HEK293 (cell line): ENCODE measurements around the gene CDH11.

Experiments
- CTCF ChIA-PET: fragments of 350-600 bp; formaldehyde crosslinking; extraction: SDS; loops from one replicate; lab custom pipeline; 2021; ENCODE audit warnings: antibody characterized with exemption; lab: Yijun Ruan, JAX
- POLR2A ChIA-PET: fragments of 300-600 bp; formaldehyde crosslinking; extraction: SDS; loops from one replicate; lab custom pipeline; 2020; ENCODE audit warnings: antibody characterized with exemption, inconsistent platforms; lab: Yijun Ruan, JAX
- H3K27ac ChIP-seq: fragments of 200-500 bp; sonication (Bioruptor generic); 2 replicates; pipeline ENCODE4 v1.5.1; 2014; ENCODE audit warnings: low read depth, low read length, control low read depth, inconsistent platforms; ENCODE audit errors: extremely low read depth
- H3K36me3 ChIP-seq, 2 experiments: fragments of 200-500 bp in 1 of 2; sonication (Bioruptor generic) in 1 of 2; 1 replicate in 1 of 2; 2 replicates in 1 of 2; pipeline ENCODE4 v1.5.1; 2014 to 2017; ENCODE audit warnings: inconsistent platforms in 2 of 2, low read length in 2 of 2; ENCODE audit not compliant: control insufficient read depth in 2 of 2, insufficient read depth in 1 of 2
- H3K4me1 ChIP-seq: fragments of 200-500 bp; sonication (Bioruptor generic); 2 replicates; pipeline ENCODE4 v1.5.1; 2014; ENCODE audit warnings: mild to moderate bottlenecking, low read length, inconsistent platforms; ENCODE audit not compliant: control insufficient read depth, insufficient read depth
- H3K4me3 ChIP-seq: 2 replicates; pipeline ENCODE4 v1.5.1; 2011; ENCODE audit warnings: low read depth, mild to moderate bottlenecking, control low read depth, low read length, moderate library complexity
- H3K9me3 ChIP-seq: fragments of 200-500 bp; sonication (Bioruptor generic); 2 replicates; pipeline ENCODE4 v1.5.1; 2014; ENCODE audit warnings: low read depth, low read length, inconsistent platforms; ENCODE audit not compliant: control insufficient read depth, insufficient read depth
- GFI1B ChIP-seq: fragments of 450-650 bp; formaldehyde crosslinking; IDR thresholded peaks from 2 replicates; pipeline ENCODE4 v1.5.1; 2016; ENCODE audit warnings: missing biosample characterization, missing genetic modification characterization
- GLIS1 ChIP-seq: fragments of 450-650 bp; formaldehyde crosslinking; IDR thresholded peaks from 2 replicates; pipeline ENCODE4 v1.5.1; 2016; ENCODE audit warnings: missing biosample characterization, missing genetic modification characterization
- HIC1 ChIP-seq: fragments of 450-650 bp; formaldehyde crosslinking; IDR thresholded peaks from 2 replicates; pipeline ENCODE4 v1.5.1; 2016; ENCODE audit warnings: missing biosample characterization, missing genetic modification characterization
- KLF1 ChIP-seq: fragments of 450-650 bp; formaldehyde crosslinking; IDR thresholded peaks from 2 replicates; pipeline ENCODE4 v1.5.1; 2016; ENCODE audit warnings: missing biosample characterization, missing genetic modification characterization
- MEIS1 ChIP-seq: sonication (generic); formaldehyde crosslinking; IDR thresholded peaks from 2 replicates; pipeline ENCODE4 v1.8.1; 2022; ENCODE audit warnings: missing genetic modification reagents, mild to moderate bottlenecking, borderline replicate concordance
- MZF1 ChIP-seq: fragments of 450-650 bp; formaldehyde crosslinking; IDR thresholded peaks from 2 replicates; pipeline ENCODE4 v1.5.1; 2017; ENCODE audit warnings: missing biosample characterization, missing genetic modification characterization, borderline replicate concordance
- SCRT2 ChIP-seq: fragments of 450-650 bp; formaldehyde crosslinking; IDR thresholded peaks from 2 replicates; pipeline ENCODE4 v1.5.1; 2016; ENCODE audit warnings: missing biosample characterization, missing genetic modification characterization
- ZNF16 ChIP-seq: fragments of 450-650 bp; formaldehyde crosslinking; IDR thresholded peaks from 2 replicates; pipeline ENCODE4 v1.5.1; 2016; ENCODE audit warnings: low read depth, missing biosample characterization, missing genetic modification characterization
- ZNF223 ChIP-seq: fragments of 450-650 bp; formaldehyde crosslinking; IDR thresholded peaks from 2 replicates; pipeline ENCODE4 v1.5.1; 2016; ENCODE audit warnings: missing biosample characterization, missing genetic modification characterization
- ZNF274 ChIP-seq, 2 experiments: fragments of 200-500 bp in 1 of 2; fragments of 450-650 bp in 1 of 2; sonication (Bioruptor generic) in 1 of 2; formaldehyde crosslinking in 1 of 2; IDR thresholded peaks; 2 replicates each; pipeline versions ENCODE4 v1.5.1 to v1.6.1; 2014 to 2016; ENCODE audit warnings: borderline replicate concordance in 1 of 2, inconsistent platforms in 1 of 2, low read length in 1 of 2, missing biosample characterization in 1 of 2, missing genetic modification characterization in 1 of 2
- ZNF311 ChIP-seq: fragments of 450-650 bp; formaldehyde crosslinking; IDR thresholded peaks from 2 replicates; pipeline ENCODE4 v1.5.1; 2017; ENCODE audit warnings: missing biosample characterization, missing genetic modification characterization, borderline replicate concordance
- ZNF433 ChIP-seq: fragments of 450-650 bp; formaldehyde crosslinking; IDR thresholded peaks from 2 replicates; pipeline ENCODE4 v1.5.1; 2016; ENCODE audit warnings: missing biosample characterization, missing genetic modification characterization, low read depth
- ZNF473 ChIP-seq: fragments of 450-650 bp; formaldehyde crosslinking; IDR thresholded peaks from 2 replicates; pipeline ENCODE4 v1.5.1; 2017; ENCODE audit warnings: missing biosample characterization, missing genetic modification characterization
- ZNF544 ChIP-seq: fragments of 450-650 bp; formaldehyde crosslinking; IDR thresholded peaks from 2 replicates; pipeline ENCODE4 v1.5.0; 2017; ENCODE audit warnings: missing biosample characterization, missing genetic modification characterization
- ZNF558 ChIP-seq: fragments of 450-650 bp; formaldehyde crosslinking; IDR thresholded peaks from 2 replicates; pipeline ENCODE4 v1.5.1; 2016; ENCODE audit warnings: missing biosample characterization, missing genetic modification characterization
- ZNF571 ChIP-seq: fragments of 450-650 bp; formaldehyde crosslinking; IDR thresholded peaks from 2 replicates; pipeline ENCODE4 v1.5.0; 2017; ENCODE audit warnings: missing biosample characterization, missing genetic modification characterization
- ZNF600 ChIP-seq: fragments of 450-650 bp; formaldehyde crosslinking; IDR thresholded peaks from 2 replicates; pipeline ENCODE4 v1.5.1; 2016; ENCODE audit warnings: missing biosample characterization, missing genetic modification characterization
- ZNF639 ChIP-seq: fragments of 450-650 bp; formaldehyde crosslinking; IDR thresholded peaks from 2 replicates; pipeline ENCODE4 v1.5.1; 2016; ENCODE audit warnings: missing biosample characterization, missing genetic modification characterization
- ZNF654 ChIP-seq: fragments of 450-650 bp; formaldehyde crosslinking; IDR thresholded peaks from 2 replicates; pipeline ENCODE4 v1.5.1; 2016; ENCODE audit warnings: low read depth, missing biosample characterization, missing genetic modification characterization
- ZNF660 ChIP-seq: fragments of 450-650 bp; IDR thresholded peaks from 2 replicates; pipeline ENCODE4 v1.5.1; 2018; ENCODE audit warnings: missing biosample characterization, mild to moderate bottlenecking, missing genetic modification characterization
- ZNF747 ChIP-seq: fragments of 450-650 bp; formaldehyde crosslinking; IDR thresholded peaks from 2 replicates; pipeline ENCODE4 v1.5.1; 2016; ENCODE audit warnings: missing biosample characterization, missing genetic modification characterization
- ZNF76 ChIP-seq: fragments of 450-650 bp; formaldehyde crosslinking; IDR thresholded peaks from 2 replicates; pipeline ENCODE4; 2016; ENCODE audit warnings: low read depth, missing biosample characterization, missing genetic modification characterization, borderline replicate concordance
- ZNF777 ChIP-seq: fragments of 450-650 bp; formaldehyde crosslinking; IDR thresholded peaks from 2 replicates; pipeline ENCODE4 v1.5.1; 2017; ENCODE audit warnings: missing biosample characterization, missing genetic modification characterization, borderline replicate concordance
- ZNF837 ChIP-seq: fragments of 450-650 bp; formaldehyde crosslinking; IDR thresholded peaks from 2 replicates; pipeline ENCODE4 v1.5.1; 2016; ENCODE audit warnings: missing biosample characterization, missing genetic modification characterization
- ZSCAN30 ChIP-seq: fragments of 450-650 bp; IDR thresholded peaks from 2 replicates; pipeline ENCODE4 v1.5.1; 2018; ENCODE audit warnings: missing biosample characterization, mild to moderate bottlenecking, missing genetic modification characterization, moderate library complexity
- ZSCAN4 ChIP-seq: fragments of 450-650 bp; formaldehyde crosslinking; IDR thresholded peaks from 2 replicates; pipeline ENCODE4 v1.5.1; 2017; ENCODE audit warnings: missing biosample characterization, missing genetic modification characterization
- ZXDB ChIP-seq: fragments of 450-650 bp; formaldehyde crosslinking; IDR thresholded peaks from 2 replicates; pipeline ENCODE4 v1.5.1; 2016; ENCODE audit warnings: missing biosample characterization, missing genetic modification characterization
- TF ChIP-seq, protein P1 (sequence below): fragments of 450-650 bp; formaldehyde crosslinking; IDR thresholded peaks from 2 replicates; pipeline ENCODE4 v1.5.1; 2016; ENCODE audit warnings: missing biosample characterization, missing genetic modification characterization
- TF ChIP-seq, protein P2 (sequence below): fragments of 450-650 bp; formaldehyde crosslinking; IDR thresholded peaks from 2 replicates; pipeline ENCODE4 v1.5.1; 2016; ENCODE audit warnings: missing biosample characterization, missing genetic modification characterization

The CDH11 gene

DNA sequence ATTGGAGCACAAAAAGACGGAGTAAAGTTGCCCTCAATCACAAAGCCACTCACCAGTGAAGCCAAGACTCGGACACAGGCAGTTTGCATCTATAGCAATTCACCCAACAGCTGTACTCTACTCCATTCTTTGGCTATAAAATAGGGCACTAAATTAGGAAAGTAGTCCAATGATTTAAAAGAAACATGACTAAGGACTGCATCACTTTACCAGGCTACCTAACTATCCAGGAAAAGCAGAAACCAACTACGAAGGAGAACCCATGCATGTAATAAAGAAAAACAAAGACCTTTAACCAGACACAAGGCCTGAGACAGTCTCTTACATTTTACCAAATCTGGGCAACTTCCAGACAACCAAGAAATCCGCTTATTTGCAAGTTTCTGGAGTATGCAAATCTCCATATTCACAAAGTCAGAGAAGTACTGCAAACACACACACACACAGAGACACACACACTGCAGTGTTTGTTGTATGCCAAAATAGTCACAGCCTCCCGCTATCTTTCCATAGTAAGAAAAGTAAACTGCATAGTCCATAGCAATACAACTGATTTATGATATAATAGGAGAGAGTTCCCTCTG, 59.8 kb downstream of the CDH11 start:
- H3K27ac ChIP-seq = no peak overlapping the region
- TF ChIP-seq ZNF544 (tag by site-specific recombination) (no peak), ZNF558 (tag by site-specific recombination) (no peak), ZSCAN30 (no peak), ZNF473 (tag by site-specific recombination) (no peak), ZNF747 (tag by site-specific recombination) (no peak), ZNF571 (tag by site-specific recombination) (no peak), ZNF223 (tag by site-specific recombination) (no peak), ZNF660 (tag by site-specific recombination) (no peak), ZNF433 (tag by site-specific recombination) (no peak), HIC1 (tag by site-specific recombination) (no peak), ZNF837 (tag by site-specific recombination) (no peak), MEIS1 (CRISPR knock-in tag) (no peak), ZNF654 (tag by site-specific recombination) (no peak), ZXDB (no peak), SCRT2 (no peak), ZNF639 (no peak), ZNF16 (tag by site-specific recombination) (no peak), ZNF76 (tag by site-specific recombination) (no peak), ZNF274 (IDR thresholded peaks at IDR 0.05; ENCODE audit: low read length) (no peak), ZNF274 (tag by site-specific recombination; IDR thresholded peaks at IDR 0.05; ENCODE audit: borderline replicate concordance) (no peak)
- TF ChIP-seq, protein P1, sequence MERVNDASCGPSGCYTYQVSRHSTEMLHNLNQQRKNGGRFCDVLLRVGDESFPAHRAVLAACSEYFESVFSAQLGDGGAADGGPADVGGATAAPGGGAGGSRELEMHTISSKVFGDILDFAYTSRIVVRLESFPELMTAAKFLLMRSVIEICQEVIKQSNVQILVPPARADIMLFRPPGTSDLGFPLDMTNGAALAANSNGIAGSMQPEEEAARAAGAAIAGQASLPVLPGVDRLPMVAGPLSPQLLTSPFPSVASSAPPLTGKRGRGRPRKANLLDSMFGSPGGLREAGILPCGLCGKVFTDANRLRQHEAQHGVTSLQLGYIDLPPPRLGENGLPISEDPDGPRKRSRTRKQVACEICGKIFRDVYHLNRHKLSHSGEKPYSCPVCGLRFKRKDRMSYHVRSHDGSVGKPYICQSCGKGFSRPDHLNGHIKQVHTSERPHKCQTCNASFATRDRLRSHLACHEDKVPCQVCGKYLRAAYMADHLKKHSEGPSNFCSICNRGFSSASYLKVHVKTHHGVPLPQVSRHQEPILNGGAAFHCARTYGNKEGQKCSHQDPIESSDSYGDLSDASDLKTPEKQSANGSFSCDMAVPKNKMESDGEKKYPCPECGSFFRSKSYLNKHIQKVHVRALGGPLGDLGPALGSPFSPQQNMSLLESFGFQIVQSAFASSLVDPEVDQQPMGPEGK (tag by site-specific recombination) = no peak
- no peaks in the 10 kb centered on the region for H3K9me3 ChIP-seq
- H3K4me1 ChIP-seq = no peaks in the 10 kb centered on the region
- H3K4me3 ChIP-seq = no peak overlapping the region
- ChIA-PET CTCF (interaction anchor here (0.6 kb wide), 1 partner anchor 1214 kb away, joined by 5 read pairs; no protein-coding TSS in a partner anchor), POLR2A (no interaction called here)
- H3K36me3 ChIP-seq = no peaks in the 10 kb centered on the region

- no peak overlapping the region for H3K4me3 ChIP-seq
- no peaks in the 10 kb centered on the region for H3K9me3 ChIP-seq
- ChIA-PET POLR2A (no interaction called here), CTCF (interaction anchor here (0.7 kb wide), 1 partner anchor 12 kb away, joined by 3 read pairs; no protein-coding TSS in a partner anchor)
- no peaks in the 10 kb centered on the region for H3K36me3 ChIP-seq
- H3K27ac ChIP-seq = no peak overlapping the region
- H3K4me1 ChIP-seq = no peaks in the 10 kb centered on the region
- TF ChIP-seq, protein P2, sequence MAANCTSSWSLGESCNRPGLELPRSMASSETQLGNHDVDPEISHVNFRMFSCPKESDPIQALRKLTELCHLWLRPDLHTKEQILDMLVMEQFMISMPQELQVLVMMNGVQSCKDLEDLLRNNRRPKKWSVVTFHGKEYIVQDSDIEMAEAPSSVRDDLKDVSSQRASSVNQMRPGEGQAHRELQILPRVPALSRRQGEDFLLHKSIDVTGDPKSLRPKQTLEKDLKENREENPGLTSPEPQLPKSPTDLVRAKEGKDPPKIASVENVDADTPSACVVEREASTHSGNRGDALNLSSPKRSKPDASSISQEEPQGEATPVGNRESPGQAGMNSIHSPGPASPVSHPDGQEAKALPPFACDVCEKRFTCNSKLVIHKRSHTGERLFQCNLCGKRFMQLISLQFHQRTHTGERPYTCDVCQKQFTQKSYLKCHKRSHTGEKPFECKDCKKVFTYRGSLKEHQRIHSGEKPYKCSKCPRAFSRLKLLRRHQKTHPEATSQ (tag by site-specific recombination) = no peak
- TF ChIP-seq MZF1 (tag by site-specific recombination) = no peak
- TF ChIP-seq ZSCAN4 = no peak
- TF ChIP-seq GLIS1 (tag by site-specific recombination) = no peak
- TF ChIP-seq KLF1 (tag by site-specific recombination) = no peak
- TF ChIP-seq ZNF600 (tag by site-specific recombination) = no peak
- TF ChIP-seq GFI1B (tag by site-specific recombination) = no peak
- TF ChIP-seq ZNF777 (tag by site-specific recombination) = no peak
- TF ChIP-seq ZNF311 = no peak
Observed at GRCh38 chr16:65061263-65061662, 60.6 kb downstream of the CDH11 start.
